HG03342 (cell line): Measurements from ENCODE around the gene SSBP2.

Source experiments
- ATAC-seq: cut with Tn5 transposase; IDR thresholded peaks from one replicate; pipeline ENCODE4 v1.9.1; 2021; ENCODE audit warnings: mild to moderate bottlenecking, moderate library complexity; ENCODE audit not compliant: unreplicated experiment

Gene SSBP2

GRCh38 chr5:81751009-81751835 is at the start of gene SSBP2:
SSBP2 (minus strand) TSS chr5:81751097; CDS start chr5:81751042, 55 bp downstream.
- ATAC-seq: peak; percentile 72

- ATAC-seq: no peak
Measured at GRCh38 chr5:81795666-81796065, 44.8 kb upstream of the SSBP2 start.

- ATAC-seq: no peak
Measured at GRCh38 chr5:81794226-81794625, 43.3 kb upstream of the SSBP2 start.

DNA sequence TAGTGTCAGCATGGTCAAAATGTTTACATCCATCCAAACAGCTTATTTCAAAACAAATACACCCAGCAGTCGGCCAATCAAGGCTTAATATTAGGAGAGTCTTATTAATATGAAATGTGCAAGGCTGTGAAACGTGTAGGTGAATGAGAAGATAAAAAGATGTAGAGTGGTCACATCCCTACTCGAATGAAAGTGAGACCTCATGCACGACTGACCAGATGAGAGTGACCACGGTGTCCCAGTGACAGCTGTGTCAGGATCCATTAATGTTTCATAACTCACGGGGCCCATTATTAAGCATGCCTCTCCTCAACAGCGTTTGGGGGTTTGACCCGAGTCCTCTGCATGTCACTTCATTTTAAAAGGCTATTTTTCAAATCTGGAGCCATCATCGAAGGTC is 39.4 kb upstream of the SSBP2 start:
- ATAC-seq: no peak

DNA sequence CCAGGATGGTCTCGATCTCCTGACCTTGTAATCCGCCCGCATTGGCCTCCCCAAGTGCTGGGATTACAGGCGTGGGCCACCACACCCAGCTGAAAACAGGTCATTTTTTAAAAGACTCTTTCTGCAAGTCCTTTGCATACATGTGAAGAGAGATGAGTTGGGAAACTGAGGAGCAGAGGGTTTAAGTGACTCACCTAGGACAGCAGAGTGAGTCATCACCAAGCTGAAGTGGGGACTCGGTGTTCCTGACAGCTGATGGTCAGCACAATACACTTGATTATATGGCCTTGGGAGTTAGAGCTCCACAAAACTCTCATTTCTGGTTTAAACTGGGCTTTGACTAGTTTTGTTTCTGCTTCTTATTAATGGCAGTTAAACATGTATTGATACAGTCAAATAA is 38.1 kb upstream of the SSBP2 start:
- no peak for ATAC-seq

DNA sequence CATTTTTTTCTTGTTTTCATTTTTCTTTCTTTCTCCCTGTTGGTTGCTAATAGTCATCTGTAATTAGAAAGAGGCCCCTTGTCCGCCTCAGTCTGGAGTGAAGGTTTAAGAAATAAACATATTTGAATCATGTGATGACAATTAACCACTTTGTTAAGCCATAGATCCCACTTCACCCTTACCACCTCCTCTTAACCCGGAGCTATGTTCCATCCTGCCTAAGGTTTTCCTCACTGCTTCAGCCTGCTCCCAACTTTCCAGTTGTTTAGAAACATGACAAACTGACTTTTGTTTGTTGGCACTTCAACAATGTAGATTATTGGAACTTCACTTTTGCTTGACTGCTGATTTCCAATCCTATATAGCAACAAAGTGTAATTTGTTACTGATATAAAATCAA is 37.4 kb upstream of the SSBP2 start:
- ATAC-seq: no peak

DNA sequence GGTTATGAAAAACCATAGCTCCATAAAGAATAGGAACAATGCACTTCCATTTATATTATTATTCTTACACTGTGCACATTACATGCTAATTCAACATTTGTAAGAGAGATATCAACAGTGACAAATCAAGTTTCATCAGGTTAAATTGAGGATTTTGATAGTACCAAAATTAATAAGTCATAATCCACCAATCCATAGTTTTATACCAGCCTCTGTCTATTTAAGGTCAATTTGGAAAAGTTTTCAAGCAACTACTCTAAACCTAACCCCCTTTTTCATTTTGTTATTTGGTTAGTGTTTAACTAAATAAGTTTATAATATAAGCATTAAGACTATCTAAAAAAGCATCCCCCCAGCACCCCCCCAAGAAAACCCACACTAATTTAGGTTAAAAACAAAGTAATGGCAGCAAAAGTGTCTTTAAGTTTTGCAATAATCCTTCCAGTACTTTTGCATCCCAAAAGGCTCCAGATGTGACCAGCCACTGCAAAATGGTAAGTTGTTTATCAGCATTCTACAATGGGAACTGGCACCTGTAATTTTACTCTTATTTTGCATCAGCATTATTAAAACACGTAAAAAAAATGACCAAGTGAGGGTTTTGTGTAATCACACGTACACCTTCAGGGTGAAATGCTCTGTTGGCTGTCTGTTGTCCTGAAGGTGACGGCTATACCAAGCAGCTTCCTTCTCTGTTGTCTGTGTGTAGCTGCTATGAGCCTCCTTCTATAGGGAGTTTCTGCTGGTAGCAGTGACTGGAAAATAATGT is 36.8 kb upstream of the SSBP2 start:
- ATAC-seq: no peak

DNA sequence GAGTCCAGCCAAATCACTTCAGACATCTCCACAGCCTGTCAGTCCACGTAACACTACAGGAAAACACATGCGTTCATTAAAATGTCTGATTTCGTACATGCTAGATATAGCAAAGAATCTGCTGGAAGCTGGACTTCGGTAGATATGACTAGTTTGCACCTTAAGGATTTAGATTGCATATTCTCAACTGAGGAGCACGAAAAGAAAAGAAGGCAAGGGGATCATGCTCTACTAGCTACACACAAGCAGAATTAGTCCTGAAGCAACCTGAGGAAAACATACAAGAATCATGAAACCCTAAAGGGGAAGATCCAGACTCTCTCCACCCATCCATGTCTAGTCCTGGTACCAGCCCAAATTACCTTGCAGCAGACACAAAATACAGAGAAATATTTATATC is 36.1 kb upstream of the SSBP2 start:
- ATAC-seq: no peak

DNA sequence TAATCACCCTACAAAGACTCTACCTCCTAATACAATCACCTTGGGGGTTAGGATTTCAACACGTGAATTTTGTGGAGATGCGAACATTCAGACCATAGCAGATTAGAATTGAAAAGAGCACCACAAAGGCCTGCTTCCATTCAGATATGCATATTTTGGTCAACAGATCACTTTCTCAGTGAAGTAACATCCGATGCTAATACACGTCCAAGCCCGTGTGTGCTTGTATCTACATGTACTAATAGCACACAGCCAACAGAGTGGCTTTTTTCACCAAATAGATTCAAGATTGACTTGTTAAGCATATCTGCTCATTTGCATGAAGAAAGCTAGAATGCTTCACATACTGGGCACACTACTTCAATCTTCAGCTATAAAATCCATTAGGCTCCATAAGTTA is 35.6 kb upstream of the SSBP2 start:
- ATAC-seq: no peak

- no peak for ATAC-seq
Measured at GRCh38 chr5:81785322-81785721, 34.4 kb upstream of the SSBP2 start.

DNA sequence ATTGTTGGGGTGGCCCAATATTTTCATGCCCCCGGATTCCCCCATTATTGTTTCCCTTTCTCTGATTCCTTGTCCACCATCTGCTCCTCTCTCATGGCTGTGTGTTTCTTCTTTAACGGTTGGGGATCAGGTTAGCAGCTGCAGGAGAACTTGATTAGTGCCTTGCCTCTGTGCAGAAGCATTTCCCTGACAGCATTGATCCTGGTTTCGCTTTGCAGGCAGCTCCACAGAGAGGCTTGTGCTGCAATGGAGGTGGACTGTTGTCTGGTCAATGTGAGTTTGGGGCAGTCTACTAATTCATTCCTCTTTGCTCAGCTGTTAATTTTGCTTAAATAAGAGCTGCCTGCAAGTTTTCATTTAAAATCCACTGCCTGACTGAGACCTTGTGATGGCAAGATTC is 32.5 kb upstream of the SSBP2 start:
- no peak for ATAC-seq

DNA sequence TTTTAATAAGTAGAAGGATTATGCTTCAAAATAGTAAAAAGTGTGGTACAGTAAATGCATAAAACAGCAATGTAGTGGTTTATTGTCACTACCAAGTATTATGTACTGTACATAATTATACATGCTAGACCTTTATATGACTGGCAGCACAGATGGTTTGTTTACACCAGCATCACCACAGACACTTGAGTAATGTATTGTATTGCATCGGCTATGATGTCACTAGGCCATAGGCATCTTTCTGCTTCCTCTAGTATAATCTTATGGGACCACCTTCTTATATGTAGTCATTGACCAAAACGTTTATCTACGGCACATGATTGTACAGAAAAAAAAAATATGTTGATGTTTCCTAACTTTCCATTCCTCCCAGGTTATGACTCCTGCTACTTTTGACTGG is 31.9 kb upstream of the SSBP2 start:
- no peak for ATAC-seq

DNA sequence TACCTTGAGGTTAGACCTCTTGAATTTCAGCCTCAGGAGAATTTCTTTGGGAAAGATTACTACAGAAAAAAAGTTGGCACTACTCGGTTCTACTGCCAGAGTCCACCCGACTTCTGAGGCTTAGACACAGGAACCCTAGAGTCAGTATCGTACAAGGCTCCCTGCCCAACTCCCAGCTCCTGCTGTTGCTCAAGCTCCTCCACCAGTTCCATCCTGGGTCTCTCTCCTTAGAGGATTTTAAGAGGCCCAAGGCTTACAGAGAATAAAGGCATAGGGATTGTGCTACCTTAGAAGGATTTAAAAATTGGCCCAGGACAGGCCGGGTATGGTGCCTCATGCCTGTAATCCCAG is 29.0 kb upstream of the SSBP2 start:
- no peak for ATAC-seq

DNA sequence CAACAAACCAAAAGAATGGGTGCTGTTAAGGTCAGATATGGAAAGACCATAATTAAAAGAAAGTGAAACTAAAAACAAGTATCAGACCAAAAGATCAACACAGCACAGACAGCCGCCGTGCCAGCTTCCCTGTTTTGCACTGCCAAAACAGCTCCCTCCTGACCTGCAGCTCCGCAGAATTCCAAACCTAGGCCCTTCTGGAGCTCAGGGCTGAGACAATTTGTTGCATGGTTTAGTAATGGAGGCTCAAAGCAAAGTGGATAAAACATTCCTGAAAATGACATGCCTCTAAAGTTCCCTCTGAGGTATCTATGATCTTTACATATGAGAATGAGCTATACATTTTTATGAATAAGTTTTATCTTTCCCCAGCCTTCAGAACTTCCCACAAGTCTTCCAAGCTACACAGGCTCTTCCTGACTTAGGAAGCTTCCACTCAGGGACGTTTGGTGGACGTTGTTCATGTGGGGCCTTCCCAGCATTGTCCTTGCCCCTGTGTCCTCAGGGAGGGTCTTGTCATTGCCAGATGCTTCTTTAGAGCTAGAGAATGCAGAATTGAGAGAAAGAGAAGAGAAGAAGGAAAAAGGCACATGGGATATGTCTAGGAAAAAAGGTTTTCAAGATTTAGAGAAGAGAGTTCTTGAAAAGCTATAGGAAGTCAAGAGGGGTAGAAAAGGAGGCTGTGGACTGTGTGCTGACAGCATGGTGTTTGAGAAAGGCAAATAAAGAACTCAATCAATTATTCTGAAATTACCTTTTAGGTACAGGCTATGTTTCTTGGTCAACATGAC is 28.4 kb upstream of the SSBP2 start:
- ATAC-seq: peak; percentile 92

DNA sequence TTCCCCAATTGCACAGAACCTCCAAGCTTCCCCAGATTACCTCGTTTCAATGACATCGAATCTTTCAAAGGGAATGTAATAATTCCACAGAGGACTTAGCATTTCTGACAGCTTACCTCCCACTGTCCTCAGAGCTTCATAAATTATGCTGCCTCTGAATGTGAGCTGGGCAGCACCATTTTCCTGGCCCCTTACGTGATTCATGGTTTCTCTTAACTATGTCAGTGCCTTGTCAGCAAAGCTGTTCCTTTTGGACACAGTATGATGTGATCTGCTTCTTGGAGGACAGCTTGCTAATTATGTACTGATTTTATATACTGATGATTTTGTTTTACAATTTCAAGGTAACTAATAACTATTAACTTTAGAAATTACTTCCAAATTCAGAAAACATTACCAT is 27.7 kb upstream of the SSBP2 start:
- ATAC-seq: no peak

- ATAC-seq: no peak
Measured at GRCh38 chr5:81776258-81776657, 25.4 kb upstream of the SSBP2 start.

DNA sequence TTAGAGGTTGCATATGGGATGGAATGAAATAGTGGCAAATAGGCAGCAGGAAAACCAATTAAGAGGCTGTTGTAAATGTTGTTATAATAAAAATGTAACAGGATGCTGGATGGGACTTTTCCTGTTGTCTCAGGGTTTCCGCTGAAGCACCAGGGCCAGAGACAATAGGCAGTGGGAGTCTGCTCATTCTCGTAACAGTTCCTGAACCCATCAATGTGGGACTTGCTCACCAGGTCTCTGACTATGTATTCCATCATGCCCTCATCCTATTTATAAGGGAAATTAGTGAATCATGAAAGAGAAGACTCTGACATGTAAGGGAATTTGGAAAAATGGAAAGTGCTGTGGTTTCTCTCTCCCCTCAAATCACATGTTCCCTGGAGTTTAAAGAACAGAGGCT is 23.5 kb upstream of the SSBP2 start:
- ATAC-seq: no peak

DNA sequence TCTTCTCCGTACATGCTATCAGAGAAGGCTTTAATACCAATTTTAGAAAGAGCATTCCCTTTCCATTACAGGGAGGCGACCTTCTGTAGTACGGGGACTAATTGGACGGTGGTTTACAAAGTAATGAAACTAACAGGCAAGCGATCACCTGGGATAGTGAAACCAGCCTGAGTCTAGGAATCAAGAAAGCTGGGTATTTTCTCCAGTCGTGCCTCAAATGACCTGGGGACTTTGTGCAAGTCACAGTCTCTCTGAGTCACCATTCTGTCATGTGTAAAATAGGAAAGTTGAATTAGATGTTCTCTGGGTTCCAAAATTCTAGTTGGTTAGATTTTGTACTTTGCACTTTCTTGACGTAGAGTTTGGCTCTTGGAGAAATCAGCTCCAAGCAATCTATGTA is 22.7 kb upstream of the SSBP2 start:
- ATAC-seq: no peak

GRCh38 chr5:81773161-81773560 is 22.3 kb upstream of the SSBP2 start:
- ATAC-seq: no peak

DNA sequence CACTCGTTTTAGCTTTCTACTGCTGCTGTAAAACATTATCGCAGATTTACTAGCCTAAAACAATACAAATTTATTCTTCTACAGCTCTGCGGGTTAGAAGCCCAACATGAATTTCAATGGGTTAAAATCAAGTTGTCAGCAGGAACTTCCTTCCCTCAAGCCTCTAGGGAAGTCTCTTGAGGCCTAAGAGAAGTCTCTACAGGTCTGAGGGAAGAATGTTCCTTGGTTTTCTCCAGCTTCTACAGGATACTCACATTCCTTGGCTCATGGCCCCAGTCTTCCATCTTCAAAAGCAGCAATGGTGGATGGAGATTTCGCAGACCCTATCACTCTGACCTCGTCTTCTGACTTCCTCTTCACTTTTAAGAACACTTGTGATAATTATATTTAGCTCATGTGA is 21.6 kb upstream of the SSBP2 start:
- ATAC-seq: no peak

DNA sequence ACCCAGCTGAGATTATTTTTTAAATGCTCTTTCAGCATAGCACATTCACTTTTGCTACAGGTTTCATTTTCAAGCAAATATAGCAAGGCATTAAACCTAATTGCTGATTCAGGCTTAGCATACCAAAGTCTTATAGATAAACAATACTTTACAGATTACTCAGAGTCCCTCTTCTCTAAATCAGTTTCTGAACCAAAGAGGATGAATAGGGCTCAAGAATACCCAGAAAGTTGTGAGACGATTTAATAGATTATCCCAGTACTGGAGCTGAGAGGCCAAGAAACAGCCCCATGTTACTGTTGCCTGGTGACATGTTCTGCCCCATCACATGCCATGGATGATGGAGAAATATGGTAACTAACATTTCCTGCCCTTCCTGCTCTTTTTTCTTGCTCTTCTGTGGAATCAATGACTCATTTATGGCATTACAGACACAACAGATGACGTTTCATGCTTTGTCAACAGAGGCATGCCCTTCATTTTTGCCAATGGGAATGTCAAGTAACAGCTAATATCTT is 18.1 kb upstream of the SSBP2 start:
- no peak for ATAC-seq
